Activated CD4-positive, alpha-beta T cell treated with anti-CD3 and anti-CD28 coated beads for 48 hours (primary cell): ENCODE data around the gene G3BP1.
"Not testable (repeated sequence)": the region's sequence is repeated elsewhere in the genome, so short reads cannot be mapped to it uniquely, and the experiment has no call there.

Experiments
- DNase-seq: peaks from one replicate; pipeline ENCODE4 v3.0.0-alpha.2; 2020

Gene G3BP1

DNA sequence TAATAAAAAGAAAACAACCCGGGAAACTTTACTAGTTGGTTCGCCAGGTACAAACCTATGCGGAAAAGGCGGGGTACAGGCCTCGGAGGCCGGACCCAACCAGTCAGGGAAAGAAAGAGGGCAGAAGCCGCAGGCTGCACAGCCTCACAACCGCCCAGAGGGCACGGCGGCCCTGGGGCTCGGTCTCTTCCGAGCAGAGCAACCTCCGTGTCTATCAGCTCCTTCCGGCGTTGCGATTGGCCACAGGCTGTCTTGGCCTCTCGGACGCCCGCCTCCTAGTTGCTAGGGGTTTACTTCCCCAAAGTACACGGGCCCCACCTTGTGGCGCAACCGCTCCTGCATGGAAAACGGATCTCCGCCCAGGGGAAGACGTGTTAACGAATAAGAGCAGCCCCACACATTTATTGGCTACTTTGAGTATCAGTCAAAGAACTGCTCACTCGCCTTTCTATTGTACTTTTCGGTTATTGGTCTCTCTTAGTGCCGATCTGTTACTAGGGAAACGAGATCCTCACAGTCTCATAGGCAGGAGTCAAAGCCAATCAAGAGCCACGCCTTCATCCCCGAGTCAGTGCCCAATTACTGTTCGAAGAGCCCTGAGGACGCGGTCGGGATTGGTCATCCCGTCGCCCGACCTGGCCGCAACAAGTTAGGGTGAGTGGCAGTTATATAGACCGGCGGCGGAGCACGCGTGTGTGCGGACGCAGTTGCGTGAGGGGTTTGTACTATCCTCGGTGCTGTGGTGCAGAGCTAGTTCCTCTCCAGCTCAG is at the start of gene G3BP1:
Gene G3BP1, plus strand, starts transcription at position 696 of the 770 bp plus-strand sequence. CDS start 14,667 bp downstream, outside the sequence.
- peak; percentile 99 for DNase-seq

DNA sequence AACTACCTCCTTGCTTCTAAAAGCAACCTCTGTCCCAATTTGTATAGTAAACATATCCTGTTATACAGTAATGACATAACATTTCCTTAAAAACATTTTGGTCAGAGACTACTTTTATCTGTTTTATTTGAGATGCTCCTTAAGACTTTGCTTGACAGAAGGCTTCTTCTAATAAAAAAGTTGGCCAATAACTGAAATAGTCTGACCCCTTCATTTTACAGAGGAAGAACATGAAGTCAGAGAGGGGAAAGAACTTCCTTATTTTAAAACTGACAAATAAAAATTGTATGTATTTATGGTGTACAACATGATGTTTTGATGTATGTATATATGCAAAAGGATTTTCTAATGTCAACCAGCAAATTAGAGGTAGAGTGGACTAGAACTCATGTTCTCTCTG is 49.2 kb upstream of the G3BP1 start:
- no peak for DNase-seq

DNA sequence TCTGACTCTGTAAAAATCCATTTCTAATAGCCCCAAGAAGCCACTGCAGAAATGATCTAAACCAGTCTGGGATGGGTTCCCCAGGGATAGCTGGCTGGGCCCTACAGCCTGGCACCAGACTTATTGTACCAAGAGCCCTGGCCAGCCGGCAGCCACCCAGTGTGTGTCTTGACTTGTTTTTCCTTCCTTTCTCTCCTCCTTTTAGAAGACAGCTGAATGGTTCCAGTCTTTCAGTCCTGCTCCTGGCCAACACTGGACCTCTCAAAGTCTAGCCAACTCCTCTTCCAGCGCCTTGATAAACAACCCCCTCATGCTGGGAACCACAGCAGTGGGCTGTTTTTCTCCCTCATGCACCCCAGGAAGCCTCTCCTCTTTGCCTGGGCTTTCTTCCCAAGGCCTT is 47.4 kb upstream of the G3BP1 start:
- no peak for DNase-seq

DNA sequence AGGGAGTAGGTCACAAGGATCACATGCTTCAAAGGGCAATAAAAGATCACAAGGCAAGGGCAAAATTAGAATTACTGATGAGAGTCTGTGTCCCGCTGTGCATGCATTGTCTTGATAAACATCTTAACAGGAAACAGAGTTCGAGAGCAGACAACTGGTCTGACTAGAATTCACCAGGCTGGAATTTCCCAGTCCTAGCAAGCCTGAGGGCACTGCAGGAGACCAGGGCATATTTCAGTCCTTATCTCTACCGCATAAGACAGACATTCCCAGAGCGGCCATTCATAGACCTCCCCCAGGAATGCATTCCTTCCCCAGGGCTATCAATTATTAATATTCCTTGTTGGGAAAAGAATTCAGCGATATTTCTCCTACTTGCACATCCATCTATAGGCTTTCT is 42.2 kb upstream of the G3BP1 start:
- DNase-seq, result not testable (repeated sequence)

DNA sequence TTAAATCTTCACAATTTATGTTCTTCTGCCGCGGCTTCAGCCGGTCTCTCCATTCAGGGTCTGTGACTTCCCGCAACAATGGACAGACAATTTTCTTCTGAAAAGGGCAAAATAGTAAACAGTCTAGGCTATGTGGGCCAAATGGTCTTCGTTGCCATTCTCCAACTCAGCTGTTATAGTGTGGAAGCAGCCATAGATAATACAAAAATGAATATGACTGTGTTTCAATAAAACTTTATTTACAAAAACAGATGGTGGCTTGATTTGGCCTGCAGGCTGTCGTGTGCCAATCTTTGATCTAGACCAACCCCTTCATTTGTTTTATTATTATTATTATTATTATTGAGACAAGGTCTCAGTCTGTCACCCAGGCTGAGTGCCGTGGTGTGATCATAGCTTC is 41.4 kb upstream of the G3BP1 start:
- DNase-seq, result no peak

DNA sequence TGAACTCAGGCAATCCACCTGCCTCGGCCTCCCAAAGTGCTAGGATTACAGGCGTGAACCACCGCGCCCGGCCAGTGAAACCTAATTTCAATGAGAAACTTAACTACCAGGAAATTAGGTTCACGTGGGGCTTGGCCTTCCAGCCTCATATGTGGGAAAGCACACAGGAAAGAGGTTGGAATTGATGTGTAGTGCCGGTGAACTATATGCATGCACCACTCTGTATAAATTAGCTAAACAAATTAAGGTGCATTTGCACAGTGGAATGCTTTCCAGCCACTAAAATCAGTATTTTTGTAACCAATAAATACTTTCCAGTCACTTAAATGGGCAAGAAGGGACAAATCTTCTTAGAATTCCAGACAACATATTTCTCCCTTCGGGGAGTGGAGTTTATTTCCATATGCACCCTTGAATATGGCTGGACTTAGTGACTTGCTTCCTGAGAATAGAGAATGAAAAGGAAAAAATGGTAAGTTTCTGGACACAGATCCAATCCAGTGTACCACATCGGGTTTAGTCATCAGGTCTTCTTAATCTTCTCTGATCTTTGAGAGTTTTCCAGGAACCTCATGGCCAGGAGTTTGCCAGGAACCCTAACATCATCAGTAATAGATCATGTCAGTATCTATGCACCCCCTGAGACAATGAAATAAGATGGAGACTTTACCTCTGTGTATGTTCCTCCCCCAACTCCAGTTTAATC is 38.2 kb upstream of the G3BP1 start:
- no peak for DNase-seq

DNA sequence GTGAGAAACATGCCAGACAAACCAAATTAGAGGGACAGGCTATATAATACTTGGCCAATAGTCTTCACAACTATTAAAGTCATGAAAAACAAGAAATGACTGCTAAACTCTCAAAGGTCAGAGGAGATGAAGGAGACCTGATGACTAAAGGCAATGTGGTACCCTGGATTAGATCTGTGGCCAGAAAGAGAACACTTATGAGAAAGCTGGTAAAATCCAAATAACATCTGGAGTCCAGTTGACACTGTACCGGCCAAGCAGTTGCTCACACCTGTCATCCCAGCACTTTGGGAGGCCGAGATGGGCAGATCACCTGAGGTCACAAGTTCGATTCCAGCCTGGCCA is 37.7 kb upstream of the G3BP1 start:
- no peak for DNase-seq

DNA sequence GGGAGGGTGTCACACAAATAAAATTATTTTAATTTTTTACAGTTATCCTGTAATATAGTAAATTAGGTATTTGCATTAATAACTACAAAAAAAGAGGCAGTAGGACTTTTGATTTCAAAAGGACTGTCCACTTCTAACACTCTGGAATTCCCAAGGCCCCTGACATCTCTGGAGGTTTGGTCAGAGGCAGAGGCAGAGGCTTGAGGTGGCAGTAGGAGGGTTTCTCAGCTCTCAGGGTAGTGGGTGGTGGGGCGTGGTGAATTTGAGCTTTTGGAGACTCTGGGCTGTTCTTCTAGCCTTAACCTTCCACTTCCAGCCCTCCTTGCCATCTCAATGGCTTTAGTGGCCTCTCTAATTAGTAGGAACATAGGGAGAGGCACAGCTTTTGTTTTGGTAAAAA is 36.1 kb upstream of the G3BP1 start:
- no peak for DNase-seq

DNA sequence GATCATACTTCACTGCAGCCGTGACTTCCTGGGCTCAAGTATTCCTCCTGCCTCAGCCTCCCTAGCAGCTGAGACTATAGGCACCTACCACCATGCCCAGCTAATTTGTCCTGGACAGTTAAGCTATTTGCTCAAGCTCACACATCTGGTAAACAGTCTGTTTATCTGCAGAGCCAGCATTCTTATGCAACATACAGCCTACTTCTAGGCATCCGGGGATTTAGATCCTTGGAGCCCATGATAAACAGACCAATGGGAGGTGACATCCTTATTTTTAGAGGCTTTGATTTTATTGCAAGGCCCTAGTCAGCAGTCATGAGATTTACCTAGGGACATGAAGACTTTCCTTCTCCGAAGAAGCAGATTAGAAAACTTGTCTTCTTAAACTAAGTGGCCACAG is 34.3 kb upstream of the G3BP1 start:
- DNase-seq, result no peak

DNA sequence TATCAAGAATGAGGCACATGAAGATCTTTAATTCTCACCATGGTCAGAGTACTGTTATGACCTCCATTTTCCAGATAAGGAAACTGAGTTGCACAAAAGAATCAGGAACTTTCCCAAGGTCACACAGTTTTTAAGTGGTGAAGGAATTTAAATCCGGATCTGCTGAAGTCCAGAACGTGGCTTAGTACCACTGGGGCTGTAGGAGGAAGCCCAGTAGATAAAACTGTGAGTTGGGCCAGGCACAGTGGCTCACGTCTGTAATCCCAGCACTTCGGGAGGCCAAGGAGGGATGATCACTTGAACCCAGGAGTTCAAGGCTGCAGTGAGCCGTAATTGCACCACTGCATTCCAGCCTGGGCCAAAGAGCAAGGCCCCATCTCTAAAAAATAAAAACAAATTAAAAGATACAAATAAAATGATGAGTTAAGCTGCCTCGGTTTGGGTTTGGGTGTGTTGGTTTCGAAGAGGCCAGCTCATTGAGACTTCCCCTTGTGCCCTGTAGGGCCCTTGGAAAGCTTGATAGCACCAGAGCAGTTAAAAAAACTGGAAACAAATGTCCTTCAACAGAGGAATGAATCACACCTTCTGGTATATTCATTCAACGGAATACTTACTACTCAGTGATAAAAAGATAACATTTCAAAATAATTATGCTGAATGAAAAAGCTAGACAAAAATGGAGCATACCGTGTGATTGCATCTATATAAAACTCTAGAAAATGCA is 33.5 kb upstream of the G3BP1 start:
- no peak for DNase-seq

DNA sequence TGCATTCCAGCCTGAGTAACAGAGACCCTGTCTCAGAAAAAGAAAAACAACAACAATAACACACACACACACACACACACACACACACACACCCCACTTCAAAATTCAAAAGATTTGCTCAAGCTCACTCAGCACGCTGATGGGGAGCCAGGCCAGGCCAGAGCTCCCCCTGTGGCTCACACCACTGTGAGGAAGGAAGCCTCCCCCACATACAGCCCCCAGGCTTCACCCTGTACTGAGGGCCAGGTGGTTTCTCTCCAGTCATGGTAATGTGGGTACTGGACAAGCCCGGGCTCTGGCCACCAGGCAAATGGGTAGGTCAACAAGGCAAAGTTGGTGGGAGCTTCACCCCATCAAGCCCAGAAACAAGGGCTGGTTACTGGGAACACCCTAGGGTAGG is 32.4 kb upstream of the G3BP1 start:
- no peak for DNase-seq

DNA sequence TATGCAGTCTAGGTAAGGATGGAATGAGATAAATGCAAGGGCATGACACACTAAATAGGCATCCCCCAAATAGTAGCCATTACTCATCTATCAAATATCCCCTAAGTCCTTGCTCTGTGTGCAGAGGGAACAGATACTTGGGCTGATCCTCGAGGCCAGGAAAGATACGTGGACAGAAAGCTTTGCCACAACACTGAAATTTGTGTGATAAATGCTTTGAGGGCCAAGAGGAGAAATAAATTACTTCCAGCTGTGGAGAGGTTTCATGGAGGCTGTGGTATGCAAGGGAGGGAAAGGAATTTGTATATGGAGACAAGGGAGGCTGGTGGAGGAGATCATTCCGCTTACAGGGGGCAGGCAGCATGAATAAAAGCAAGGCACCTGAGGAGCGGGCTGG is 31.8 kb upstream of the G3BP1 start:
- DNase-seq, result no peak

DNA sequence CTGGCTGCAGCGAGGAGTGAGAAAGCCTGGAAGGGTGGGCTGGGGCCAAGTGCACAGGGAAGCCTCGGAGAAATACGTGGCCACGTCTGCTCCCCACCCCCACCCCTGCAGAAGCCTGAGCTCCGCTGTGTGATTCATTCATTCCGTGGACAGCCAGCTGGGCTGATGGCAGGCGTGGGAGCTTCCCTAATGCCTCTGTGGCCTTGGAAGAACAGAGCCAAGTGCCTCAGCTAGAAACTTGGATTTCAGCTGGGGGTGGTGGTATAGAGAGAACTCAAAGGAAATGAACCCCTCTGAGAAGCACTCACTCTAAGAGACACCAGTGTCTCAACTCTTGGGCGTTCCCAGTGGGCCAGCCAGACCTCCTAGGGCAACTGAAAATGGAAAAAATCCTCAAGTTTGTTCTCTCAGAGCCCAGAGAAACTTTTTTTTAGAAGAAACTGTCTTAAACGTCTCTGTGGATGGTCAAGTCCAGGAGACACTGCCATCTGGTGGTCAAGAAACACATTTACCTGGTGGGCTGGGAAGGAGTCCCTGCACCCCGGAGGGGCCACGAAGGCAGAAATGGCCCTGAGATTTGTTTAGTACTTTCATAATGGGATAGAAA is 31.3 kb upstream of the G3BP1 start:
- DNase-seq, result peak; percentile 57

DNA sequence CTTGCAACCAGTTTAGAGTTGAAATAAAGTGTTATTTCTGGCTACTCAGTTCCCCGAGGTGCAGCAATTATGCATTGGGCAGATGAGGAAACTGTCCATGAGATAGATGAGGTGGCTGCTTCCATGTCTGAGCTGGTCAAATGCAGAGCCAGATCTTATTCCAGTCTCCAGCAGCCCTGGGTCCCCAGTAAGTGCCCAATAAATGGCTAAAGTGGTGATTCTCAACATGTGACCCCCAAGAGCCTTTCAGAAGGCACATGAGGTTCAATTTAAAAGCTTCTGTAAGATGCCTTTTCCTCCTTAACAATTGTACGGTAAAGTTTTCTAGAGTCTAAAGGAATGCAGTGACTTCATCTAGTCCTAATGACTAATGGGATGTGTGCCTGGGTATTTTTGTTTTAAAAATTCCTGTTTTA is 30.8 kb upstream of the G3BP1 start:
- DNase-seq, result no peak

DNA sequence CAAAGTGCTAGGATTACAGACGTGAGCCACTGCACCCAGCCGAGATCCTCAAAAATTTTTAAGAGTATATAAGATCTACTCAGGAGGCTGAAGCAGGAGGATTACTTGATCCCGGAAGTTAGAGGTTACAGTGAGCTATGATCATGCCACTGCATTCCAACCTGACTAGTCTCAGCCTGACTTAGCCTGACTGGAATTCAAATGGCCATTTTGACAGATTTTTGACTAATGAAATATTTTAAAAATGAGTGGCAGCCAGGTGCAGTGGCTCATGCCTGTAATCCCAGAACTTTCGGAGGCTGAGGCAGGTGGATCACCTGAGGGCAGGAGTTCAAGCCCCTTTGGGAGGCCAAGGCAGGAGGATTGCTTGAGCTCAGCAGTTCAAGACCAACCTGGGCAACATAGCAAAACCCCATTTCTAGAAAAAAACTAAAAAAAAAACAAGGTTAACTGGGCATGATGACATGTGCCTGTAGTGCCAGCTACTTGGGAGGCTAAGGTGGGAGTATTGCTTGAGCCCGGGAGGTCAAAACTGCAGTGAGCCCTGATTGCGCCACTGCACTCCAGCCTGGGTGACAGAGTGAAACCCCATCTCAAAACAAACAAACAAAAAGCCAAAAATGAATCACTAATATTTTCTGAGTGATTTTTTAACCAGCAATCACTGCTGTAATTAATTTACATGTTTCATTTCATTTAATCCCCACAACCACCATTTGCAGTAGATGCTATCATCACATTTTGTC is 29.9 kb upstream of the G3BP1 start:
- DNase-seq, result no peak

DNA sequence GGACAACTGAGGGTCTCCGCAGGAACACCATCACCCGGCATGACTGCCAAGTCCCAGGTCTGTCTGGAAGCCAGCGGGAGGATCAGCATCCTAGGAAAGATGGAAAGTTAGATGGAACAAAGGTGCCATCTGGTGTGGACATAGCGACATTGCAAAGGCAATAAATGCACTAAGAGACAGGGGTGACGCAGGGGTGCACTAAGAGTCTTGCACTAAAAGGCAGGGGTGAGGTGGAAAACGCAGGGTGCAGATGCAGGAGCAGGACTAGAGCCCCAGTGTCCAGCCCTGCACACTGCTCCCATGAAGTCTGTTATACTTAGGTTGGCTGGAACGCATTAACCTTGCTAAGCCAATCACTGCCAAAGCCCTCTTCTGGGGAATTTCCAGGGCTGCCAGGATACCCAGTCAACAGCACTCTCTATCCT is 28.9 kb upstream of the G3BP1 start:
- no peak for DNase-seq

DNA sequence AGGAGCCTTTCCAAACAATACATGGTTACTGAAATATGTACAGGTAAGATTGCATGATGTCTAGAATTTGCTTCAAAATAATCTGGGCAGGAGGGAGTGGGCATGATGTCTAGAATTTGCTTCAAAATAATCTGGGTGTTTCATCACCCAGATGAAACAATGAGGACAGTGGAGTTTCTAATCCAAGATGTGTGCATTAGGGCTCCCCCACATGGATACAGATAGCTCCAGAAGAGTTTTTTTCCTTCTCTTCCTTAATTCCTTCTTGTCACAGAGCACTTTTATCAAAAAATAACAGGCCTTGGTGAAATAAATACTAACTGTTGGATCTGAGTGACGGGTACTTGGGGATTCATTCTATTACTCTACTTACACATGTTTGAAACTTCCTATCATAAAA is 28.2 kb upstream of the G3BP1 start:
- DNase-seq, result no peak

DNA sequence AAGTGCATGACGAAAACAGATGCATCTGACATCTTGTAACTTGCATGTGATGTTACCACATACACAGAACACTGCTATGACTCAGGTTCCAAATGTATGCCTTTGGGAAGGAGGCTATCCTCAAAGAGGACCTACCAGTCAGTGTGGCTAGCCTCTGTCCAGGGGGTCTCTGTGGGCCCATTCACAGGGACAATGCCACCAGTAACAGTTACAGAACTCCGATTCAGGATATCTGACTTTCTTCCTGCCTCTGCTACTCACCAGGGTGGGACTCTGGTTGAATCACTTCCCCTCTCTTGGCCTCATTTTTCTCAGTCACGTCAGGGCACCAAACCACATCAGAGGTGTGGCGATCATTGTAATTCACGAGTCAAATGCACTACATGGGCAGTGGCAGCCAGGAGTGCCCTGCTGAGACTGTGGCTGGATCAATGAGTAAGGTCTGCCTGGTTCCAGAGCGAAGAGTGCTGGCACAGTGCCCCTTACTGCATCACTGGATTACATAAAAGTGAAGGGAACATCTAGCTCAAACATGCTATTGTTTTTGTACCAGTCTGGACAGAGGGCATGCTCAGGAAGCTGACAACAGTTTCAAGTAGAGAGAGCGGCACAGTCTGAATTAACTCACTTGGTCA is 26.6 kb upstream of the G3BP1 start:
- peak; percentile 35 for DNase-seq

DNA sequence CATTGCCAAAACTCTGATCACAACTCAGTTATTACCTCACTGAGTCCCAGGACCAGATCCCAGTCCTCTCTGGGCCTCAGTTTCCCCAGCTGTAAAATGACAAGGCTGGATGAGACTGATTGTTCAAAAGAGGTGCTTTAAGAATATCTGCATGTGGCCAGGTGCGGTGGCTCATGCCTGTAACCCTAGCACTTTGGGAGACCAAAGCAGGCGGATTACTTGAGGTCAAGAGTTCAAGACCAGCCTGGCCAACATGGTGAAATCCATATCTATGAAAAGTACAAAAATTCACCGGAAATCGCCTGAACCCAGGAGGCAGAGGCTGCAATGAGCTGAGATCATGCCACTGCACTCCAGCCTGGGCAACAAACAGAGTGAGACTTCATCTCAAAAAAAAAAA is 21.6 kb upstream of the G3BP1 start:
- DNase-seq, result no peak

DNA sequence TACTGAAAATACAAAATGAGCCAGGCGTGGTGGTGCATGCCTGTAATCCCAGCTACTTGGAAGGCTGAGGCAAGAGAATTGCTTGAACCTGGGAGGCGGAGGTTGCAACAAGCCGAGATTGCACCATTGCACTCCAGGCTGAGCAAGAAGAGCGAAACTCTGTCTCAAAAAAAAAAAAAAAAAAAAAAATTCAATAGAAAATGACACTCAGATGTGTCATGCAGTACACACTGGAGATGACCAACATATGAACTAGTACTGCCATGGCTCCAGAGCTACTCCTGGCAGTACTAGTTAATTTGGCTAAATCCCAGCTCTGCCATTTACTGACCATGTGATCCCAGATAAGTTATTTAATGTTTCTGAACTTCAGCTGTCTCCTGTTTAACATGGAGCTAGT is 20.7 kb upstream of the G3BP1 start:
- no peak for DNase-seq

DNA sequence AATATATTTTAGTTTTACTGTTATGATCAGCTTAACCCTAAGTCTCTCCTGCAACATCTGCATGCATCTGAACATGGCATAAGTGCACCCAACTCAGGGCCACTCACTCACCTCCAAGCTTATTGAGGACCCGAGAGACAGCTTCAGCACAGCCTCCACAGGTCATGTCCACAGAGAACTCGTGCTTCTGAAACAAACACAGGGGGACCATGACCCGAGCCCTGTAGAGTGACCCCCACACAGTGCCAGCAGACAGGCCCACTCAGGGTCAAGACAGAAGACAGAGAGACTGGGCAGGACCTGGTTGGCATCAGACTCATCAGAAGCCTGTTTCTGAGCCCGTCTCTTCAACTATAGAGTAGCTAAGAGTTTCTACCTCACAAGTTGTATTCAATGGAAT is 20.2 kb upstream of the G3BP1 start:
- no peak for DNase-seq

DNA sequence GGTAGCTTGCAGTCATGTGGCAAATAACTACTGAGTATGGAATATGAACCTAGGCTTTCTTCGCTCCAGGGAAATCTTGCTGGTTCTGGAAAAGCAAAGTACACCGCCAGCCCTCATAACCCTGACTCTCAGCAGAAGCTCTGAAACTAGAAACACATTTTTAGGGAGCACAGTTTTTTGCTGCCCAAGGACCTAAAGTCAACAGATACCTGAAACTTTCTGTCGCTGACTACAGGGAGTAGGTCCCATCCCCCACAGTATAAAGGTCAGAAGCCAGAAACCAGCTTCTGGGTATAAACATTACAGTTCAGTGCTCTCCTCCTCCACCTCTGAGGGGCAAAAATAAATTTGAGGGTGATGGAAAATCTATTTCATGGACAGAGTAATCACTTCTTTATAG is 16.4 kb upstream of the G3BP1 start:
- no peak for DNase-seq
